Vagina (tissue), 2 donors: Measurements from ENCODE around the gene MAPRE2.

ENCODE experiments used
- POLR2A ChIP-seq, 2 donors: fragments of 450-650 bp; IDR thresholded peaks; one replicate each; pipeline ENCODE4 v1.6.1; 2017; ENCODE audit warnings: antibody characterized with exemption in 2 of 2, mild to moderate bottlenecking in 2 of 2, moderate library complexity in 2 of 2
- POLR2AphosphoS5 ChIP-seq, 2 donors: sonication (generic); formaldehyde crosslinking; IDR thresholded peaks; one replicate each; pipeline ENCODE4 v1.9.0; 2017; ENCODE audit warnings: antibody characterized with exemption in 2 of 2, mild to moderate bottlenecking in 2 of 2, low read depth in 1 of 2; ENCODE audit not compliant: insufficient read depth in 1 of 2
- TF ChIP-seq, protein P1 (sequence below), 3 experiments: fragments of 450-650 bp in 2 of 3; fragments of 200-600 bp in 1 of 3; sonication (generic) in 1 of 3; IDR thresholded peaks; one replicate each; pipeline ENCODE4 v1.5.1; 2017 to 2019; ENCODE audit warnings: antibody characterized with exemption in 3 of 3, mild to moderate bottlenecking in 2 of 3, moderate library complexity in 2 of 3

- TF ChIP-seq, protein P1, sequence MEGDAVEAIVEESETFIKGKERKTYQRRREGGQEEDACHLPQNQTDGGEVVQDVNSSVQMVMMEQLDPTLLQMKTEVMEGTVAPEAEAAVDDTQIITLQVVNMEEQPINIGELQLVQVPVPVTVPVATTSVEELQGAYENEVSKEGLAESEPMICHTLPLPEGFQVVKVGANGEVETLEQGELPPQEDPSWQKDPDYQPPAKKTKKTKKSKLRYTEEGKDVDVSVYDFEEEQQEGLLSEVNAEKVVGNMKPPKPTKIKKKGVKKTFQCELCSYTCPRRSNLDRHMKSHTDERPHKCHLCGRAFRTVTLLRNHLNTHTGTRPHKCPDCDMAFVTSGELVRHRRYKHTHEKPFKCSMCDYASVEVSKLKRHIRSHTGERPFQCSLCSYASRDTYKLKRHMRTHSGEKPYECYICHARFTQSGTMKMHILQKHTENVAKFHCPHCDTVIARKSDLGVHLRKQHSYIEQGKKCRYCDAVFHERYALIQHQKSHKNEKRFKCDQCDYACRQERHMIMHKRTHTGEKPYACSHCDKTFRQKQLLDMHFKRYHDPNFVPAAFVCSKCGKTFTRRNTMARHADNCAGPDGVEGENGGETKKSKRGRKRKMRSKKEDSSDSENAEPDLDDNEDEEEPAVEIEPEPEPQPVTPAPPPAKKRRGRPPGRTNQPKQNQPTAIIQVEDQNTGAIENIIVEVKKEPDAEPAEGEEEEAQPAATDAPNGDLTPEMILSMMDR (IDR thresholded peaks at IDR 0.05) = no peak
- TF ChIP-seq POLR2A (IDR thresholded peaks at IDR 0.05) = no peak
- no peak for TF ChIP-seq POLR2AphosphoS5 (IDR thresholded peaks at IDR 0.05; ENCODE audit: insufficient read depth in 1 of 2, low read depth in 1 of 2)
Observed at GRCh38 chr18:35106845-35107148, 65.6 kb downstream of the MAPRE2 start.
